Naive B cell (primary cell): ENCODE data around the gene GIGYF2. TPM values are rescaled to one million over a fixed set of nuclear protein-coding genes. Genes with fewer than 3 reads are reported as not detected.

Experiments
- ATAC-seq, 2 donors: fragments of 150-1000 bp; cut with Tn5 transposase; 2 replicates each; pipeline ENCODE4 v1.10.0; 2021; ENCODE audit warnings: low read depth in 2 of 2, mild to moderate bottlenecking in 2 of 2, moderate library complexity in 2 of 2
- DNase-seq: peaks from one replicate; pipeline ENCODE4 v3.0.0; 2022
- H3K27ac Mint-ChIP-seq, 6 donors: one replicate each; pipeline ENCODE4 v1.8.0; 2020 to 2022; ENCODE audit warnings: mild to moderate bottlenecking in 6 of 6, mixed read lengths in 6 of 6, moderate library complexity in 5 of 6, inconsistent platforms in 2 of 6
- H3K27me3 Mint-ChIP-seq, 3 donors: one replicate each; pipeline ENCODE4 v1.8.0; 2021 to 2022; ENCODE audit warnings: mixed read lengths in 3 of 3, mild to moderate bottlenecking in 1 of 3
- H3K36me3 Mint-ChIP-seq, 2 donors: one replicate each; pipeline ENCODE4 v1.8.0; 2020 to 2022; ENCODE audit warnings: mixed read lengths in 2 of 2, inconsistent platforms in 1 of 2, mild to moderate bottlenecking in 1 of 2
- H3K4me1 Mint-ChIP-seq, 3 donors: one replicate each; pipeline ENCODE4 v1.8.0; 2020 to 2022; ENCODE audit warnings: mixed read lengths in 3 of 3, inconsistent platforms in 1 of 3, mild to moderate bottlenecking in 1 of 3, moderate library complexity in 1 of 3
- H3K4me3 Mint-ChIP-seq, 8 donors: one replicate each; pipeline ENCODE4 v1.8.0; 2020 to 2022; ENCODE audit warnings: mild to moderate bottlenecking in 8 of 8, mixed read lengths in 8 of 8, moderate library complexity in 8 of 8, inconsistent platforms in 2 of 8
- H3K9me3 Mint-ChIP-seq, 7 donors: one replicate each; pipeline ENCODE4 v1.8.0; 2020 to 2022; ENCODE audit warnings: mixed read lengths in 7 of 7, mild to moderate bottlenecking in 5 of 7, inconsistent platforms in 2 of 7, moderate library complexity in 1 of 7
- polyA plus RNA-seq, 6 donors: library from polyadenylated mRNA; unstranded; fragments of 300-500 nt; fragmentation: Illumina TruSeq; gene quantifications; one replicate each; pipeline ENCODE4 v1.2.3, GENCODE V29; 2021; ENCODE audit warnings: low read depth in 6 of 6

Gene GIGYF2
- polyA plus RNA-seq, 6 donors from 2014 or later = 9.6 to 33.6 (median 18.3) TPM

- ATAC-seq (no peak), DNase-seq (no peak)
- H3K27ac Mint-ChIP-seq = peak overlapping the region in 1 of 6 donors; percentile 52
- H3K9me3 Mint-ChIP-seq = peaks cover 0 to 1% (median 0%) of the 10 kb centered on the region in 7 donors
- no peak overlapping the region for H3K4me3 Mint-ChIP-seq
- H3K27me3 Mint-ChIP-seq = peaks cover 3 to 20% (median 13%) of the 10 kb centered on the region in 3 donors
- H3K36me3 Mint-ChIP-seq = no peaks in the 10 kb centered on the region
- H3K4me1 Mint-ChIP-seq = peaks cover 0 to 2% (median 2%) of the 10 kb centered on the region in 3 donors
These were observed 188.3 kb downstream of the GIGYF2 start for GRCh38 chr2:232885264-232885961.

- peaks cover 0 to 1% (median 0%) of the 10 kb centered on the region in 7 donors for H3K9me3 Mint-ChIP-seq
- ATAC-seq = no peak
- DNase-seq = no peak
- no peaks in the 10 kb centered on the region for H3K36me3 Mint-ChIP-seq
- H3K27me3 Mint-ChIP-seq = peaks cover 4 to 28% (median 21%) of the 10 kb centered on the region in 3 donors
- H3K4me3 Mint-ChIP-seq = no peak overlapping the region
- H3K27ac Mint-ChIP-seq = peak overlapping the region in 1 of 6 donors; percentile 1
- H3K4me1 Mint-ChIP-seq = peaks cover 6 to 8% (median 7%) of the 10 kb centered on the region in 3 donors
These were observed 189.0 kb downstream of the GIGYF2 start for GRCh38 chr2:232886176-232886575.

GRCh38 chr2:232886632-232887031 is 189.5 kb downstream of the GIGYF2 start:
- H3K4me3 Mint-ChIP-seq = no peak overlapping the region
- peaks cover 0 to 1% (median 0%) of the 10 kb centered on the region in 7 donors for H3K9me3 Mint-ChIP-seq
- ATAC-seq (no peak), DNase-seq (no peak)
- H3K36me3 Mint-ChIP-seq = no peaks in the 10 kb centered on the region
- H3K4me1 Mint-ChIP-seq = peaks cover 6 to 8% (median 7%) of the 10 kb centered on the region in 3 donors
- peaks cover 4 to 31% (median 23%) of the 10 kb centered on the region in 3 donors for H3K27me3 Mint-ChIP-seq
- H3K27ac Mint-ChIP-seq = no peak overlapping the region

- DNase-seq = no peak
- Mint-ChIP-seq H3K9me3 (peaks cover 0 to under 1% (median 0%) of the 10 kb centered on the region in 7 donors), H3K36me3 (no peaks in the 10 kb centered on the region), H3K4me1 (peaks cover 6 to 8% (median 7%) of the 10 kb centered on the region in 3 donors), H3K4me3 (no peak overlapping the region), H3K27ac (no peak overlapping the region), H3K27me3 (peaks cover 10 to 38% (median 30%) of the 10 kb centered on the region in 3 donors)
- no peak for ATAC-seq
These were observed 190.2 kb downstream of the GIGYF2 start for GRCh38 chr2:232887171-232887850.

GRCh38 chr2:232888099-232888836 is 191.1 kb downstream of the GIGYF2 start:
- no peak overlapping the region for H3K4me3 Mint-ChIP-seq
- peaks cover 12 to 43% (median 39%) of the 10 kb centered on the region in 3 donors for H3K27me3 Mint-ChIP-seq
- H3K4me1 Mint-ChIP-seq = peaks cover 6 to 8% (median 7%) of the 10 kb centered on the region in 3 donors
- no peak overlapping the region for H3K27ac Mint-ChIP-seq
- DNase-seq (no peak), ATAC-seq (no peak)
- H3K36me3 Mint-ChIP-seq = no peaks in the 10 kb centered on the region
- no peaks in the 10 kb centered on the region for H3K9me3 Mint-ChIP-seq

GRCh38 chr2:232888839-232889529 is 191.9 kb downstream of the GIGYF2 start:
- H3K4me3 Mint-ChIP-seq = no peak overlapping the region
- H3K27me3 Mint-ChIP-seq = peaks cover 12 to 43% (median 38%) of the 10 kb centered on the region in 3 donors
- no peaks in the 10 kb centered on the region for H3K36me3 Mint-ChIP-seq
- H3K27ac Mint-ChIP-seq = no peak overlapping the region
- H3K4me1 Mint-ChIP-seq = peaks cover 6 to 8% (median 7%) of the 10 kb centered on the region in 3 donors
- no peak for ATAC-seq
- no peaks in the 10 kb centered on the region for H3K9me3 Mint-ChIP-seq
- DNase-seq = no peak

GRCh38 chr2:232889876-232890401 is 192.8 kb downstream of the GIGYF2 start:
- no peak for ATAC-seq
- Mint-ChIP-seq H3K9me3 (no peaks in the 10 kb centered on the region), H3K27ac (no peak overlapping the region), H3K4me3 (no peak overlapping the region), H3K4me1 (peaks cover 6 to 8% (median 7%) of the 10 kb centered on the region in 3 donors), H3K27me3 (peaks cover 12 to 43% (median 38%) of the 10 kb centered on the region in 3 donors), H3K36me3 (no peaks in the 10 kb centered on the region)
- no peak for DNase-seq

GRCh38 chr2:232890536-232890895 is 193.4 kb downstream of the GIGYF2 start:
- Mint-ChIP-seq H3K4me1 (peaks cover 6 to 8% (median 7%) of the 10 kb centered on the region in 3 donors), H3K4me3 (peak overlapping the region in 2 of 8 donors; percentile 25 to 37)

GRCh38 chr2:232890896-232891601 is 193.9 kb downstream of the GIGYF2 start:
- Mint-ChIP-seq H3K27ac (peak overlapping the region in 1 of 6 donors; percentile 37), H3K4me3 (peak overlapping the region in 3 of 8 donors; percentile 37 to 55 (median 44)), H3K9me3 (no peaks in the 10 kb centered on the region), H3K36me3 (no peaks in the 10 kb centered on the region), H3K4me1 (peaks cover 6 to 8% (median 7%) of the 10 kb centered on the region in 3 donors), H3K27me3 (peaks cover 12 to 40% (median 39%) of the 10 kb centered on the region in 3 donors)
- ATAC-seq (no peak), DNase-seq (no peak)

More at GRCh38 chr2:232890536-232890895, 193.4 kb downstream of the GIGYF2 start:
- DNase-seq (no peak), ATAC-seq (no peak)
- peak overlapping the region in 1 of 6 donors; percentile 37 for H3K27ac Mint-ChIP-seq
- peaks cover 12 to 43% (median 39%) of the 10 kb centered on the region in 3 donors for H3K27me3 Mint-ChIP-seq
- no peaks in the 10 kb centered on the region for H3K36me3 Mint-ChIP-seq
- no peaks in the 10 kb centered on the region for H3K9me3 Mint-ChIP-seq

GRCh38 chr2:232891621-232892071 is 194.5 kb downstream of the GIGYF2 start:
- DNase-seq = no peak

GRCh38 chr2:232892221-232892620 is 195.1 kb downstream of the GIGYF2 start:
- no peaks in the 10 kb centered on the region for H3K9me3 Mint-ChIP-seq
- H3K36me3 Mint-ChIP-seq = no peaks in the 10 kb centered on the region
- ATAC-seq (no peak), DNase-seq (no peak)
- peaks cover 6 to 8% (median 7%) of the 10 kb centered on the region in 3 donors for H3K4me1 Mint-ChIP-seq
- H3K27ac Mint-ChIP-seq = no peak overlapping the region
- peak overlapping the region in 1 of 8 donors; percentile 54 for H3K4me3 Mint-ChIP-seq
- peaks cover 12 to 39% (median 36%) of the 10 kb centered on the region in 3 donors for H3K27me3 Mint-ChIP-seq

More at GRCh38 chr2:232891621-232892071, 194.5 kb downstream of the GIGYF2 start:
- Mint-ChIP-seq H3K4me1 (peaks cover 6 to 8% (median 7%) of the 10 kb centered on the region in 3 donors), H3K36me3 (no peaks in the 10 kb centered on the region), H3K27ac (no peak overlapping the region), H3K9me3 (no peaks in the 10 kb centered on the region), H3K4me3 (no peak overlapping the region), H3K27me3 (peaks cover 12 to 39% (median 36%) of the 10 kb centered on the region in 3 donors)
- no peak for ATAC-seq

- no peaks in the 10 kb centered on the region for H3K36me3 Mint-ChIP-seq
- ATAC-seq (no peak), DNase-seq (no peak)
- H3K9me3 Mint-ChIP-seq = no peaks in the 10 kb centered on the region
- peaks cover 12 to 39% (median 36%) of the 10 kb centered on the region in 3 donors for H3K27me3 Mint-ChIP-seq
- no peak overlapping the region for H3K27ac Mint-ChIP-seq
- peaks cover 6 to 8% (median 7%) of the 10 kb centered on the region in 3 donors for H3K4me1 Mint-ChIP-seq
- H3K4me3 Mint-ChIP-seq = no peak overlapping the region
These were observed 195.7 kb downstream of the GIGYF2 start for GRCh38 chr2:232892843-232893242.
